Measurements from ENCODE around the gene MACROD2.

DNA sequence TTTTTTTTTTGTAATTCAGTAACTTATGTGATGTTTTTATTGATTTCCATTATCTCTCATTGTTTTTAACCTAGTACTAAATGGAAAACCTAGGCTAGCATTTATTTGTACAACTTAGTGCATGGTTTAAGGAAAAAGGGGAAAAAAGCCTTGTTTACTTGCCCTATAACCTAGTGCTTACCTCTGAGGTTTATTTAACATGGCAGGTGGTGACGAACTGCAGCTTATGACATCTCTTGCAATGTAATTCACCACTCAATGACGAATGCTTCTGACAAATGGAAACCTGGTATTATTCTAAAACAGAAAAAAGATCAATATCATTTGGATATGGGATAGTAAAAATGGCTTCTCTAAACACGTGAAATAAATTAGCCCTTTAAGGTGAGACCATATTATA lies 960.7 kb downstream of the MACROD2 start:
- no peak for TF ChIP-seq ARNTL (CRISPR knock-in tag; IDR thresholded peaks at IDR 0.05; ENCODE audit: borderline replicate concordance, low read depth)
- TF ChIP-seq PATZ1 (CRISPR knock-in tag; IDR thresholded peaks at IDR 0.05; ENCODE audit: borderline replicate concordance) = no peak
- no peak for TF ChIP-seq TOX (CRISPR knock-in tag; IDR thresholded peaks at IDR 0.05; ENCODE audit: borderline replicate concordance)
- TF ChIP-seq ZFP30 (CRISPR knock-in tag; IDR thresholded peaks at IDR 0.05) = no peak
- TF ChIP-seq CSRNP3 (CRISPR knock-in tag; IDR thresholded peaks at IDR 0.05) = no peak
- TF ChIP-seq ZNF70 (CRISPR knock-in tag; IDR thresholded peaks at IDR 0.05) = no peak
- no peak for TF ChIP-seq ZFP3 (CRISPR knock-in tag; IDR thresholded peaks at IDR 0.05)
- TF ChIP-seq ISL1 (CRISPR knock-in tag; IDR thresholded peaks at IDR 0.05) = no peak
- TF ChIP-seq ZNF8 (CRISPR knock-in tag; IDR thresholded peaks at IDR 0.05) = no peak
- TF ChIP-seq TCF4 (CRISPR knock-in tag; IDR thresholded peaks at IDR 0.05; ENCODE audit: borderline replicate concordance) = no peak
